IPS-15b (cell line): ENCODE results near the gene CATSPERZ.
A peak's percentile ranks its signal among the peaks of the same experiment; 100 is the strongest.

Experiments
- H3K27me3 ChIP-seq: one replicate; pipeline ENCODE4 v1.6.1; 2013; ENCODE audit warnings: low read length; ENCODE audit not compliant: control insufficient read depth, insufficient read depth
- H3K36me3 ChIP-seq: one replicate; pipeline ENCODE4 v1.6.1; 2013; ENCODE audit warnings: low read length; ENCODE audit not compliant: control insufficient read depth, insufficient read depth
- H3K4me1 ChIP-seq: one replicate; pipeline ENCODE4 v1.6.1; 2013; ENCODE audit warnings: mild to moderate bottlenecking, low read length; ENCODE audit not compliant: control insufficient read depth, insufficient read depth
- H3K4me3 ChIP-seq: one replicate; pipeline ENCODE4 v1.5.1; 2013; ENCODE audit warnings: low read depth, low read length
- H3K9ac ChIP-seq: one replicate; pipeline ENCODE4 v1.6.1; 2013; ENCODE audit warnings: low read depth, mild to moderate bottlenecking, low read length
- H3K9me3 ChIP-seq: one replicate; pipeline ENCODE4 v1.6.1; 2013; ENCODE audit warnings: mild to moderate bottlenecking, low read length; ENCODE audit not compliant: control insufficient read depth, insufficient read depth

The CATSPERZ gene

DNA sequence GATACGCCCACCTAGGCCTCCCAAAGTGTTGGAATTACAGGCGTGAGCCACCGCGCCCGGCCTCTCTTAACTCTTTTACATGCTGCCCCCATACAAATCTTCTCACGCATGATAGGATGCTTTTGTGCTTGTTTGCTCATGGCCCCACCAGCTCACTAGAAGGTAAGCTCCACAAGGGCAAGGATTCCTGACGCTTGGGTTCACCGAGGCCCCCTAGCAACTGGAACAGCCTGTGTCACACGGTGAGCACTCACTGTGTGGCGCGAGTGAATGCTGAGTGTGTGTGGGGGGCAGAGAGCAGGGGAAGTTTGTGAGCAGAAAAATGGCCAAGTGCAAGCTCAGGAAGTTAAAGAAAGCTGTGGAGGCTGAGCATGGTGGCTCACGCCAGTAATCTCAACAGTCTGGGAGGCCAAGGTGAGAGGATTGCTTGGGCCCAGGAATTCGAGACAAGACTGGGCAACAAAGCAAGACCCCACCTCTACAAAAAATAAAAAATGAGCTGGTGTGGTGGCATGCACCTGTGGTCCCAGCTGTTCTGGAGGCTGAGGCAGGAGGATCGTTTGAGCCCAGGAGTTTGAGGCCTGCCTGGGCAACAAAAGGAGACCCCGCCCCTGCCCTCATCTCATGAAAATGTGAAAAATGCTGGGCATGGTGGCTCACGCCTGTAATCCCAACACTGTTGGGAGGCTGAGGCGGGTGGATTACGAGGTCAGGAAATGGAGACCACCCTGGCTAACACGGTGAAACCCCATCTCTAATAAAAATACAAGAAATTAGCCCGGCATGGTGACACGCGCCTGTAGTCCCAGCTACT, 18.0 kb upstream of the CATSPERZ start:
- Histone ChIP-seq H3K27me3 (no peaks in the 10 kb centered on the region), H3K9ac (no peak overlapping the region), H3K4me3 (no peak overlapping the region), H3K4me1 (no peaks in the 10 kb centered on the region), H3K36me3 (no peaks in the 10 kb centered on the region), H3K9me3 (no peaks in the 10 kb centered on the region)

DNA sequence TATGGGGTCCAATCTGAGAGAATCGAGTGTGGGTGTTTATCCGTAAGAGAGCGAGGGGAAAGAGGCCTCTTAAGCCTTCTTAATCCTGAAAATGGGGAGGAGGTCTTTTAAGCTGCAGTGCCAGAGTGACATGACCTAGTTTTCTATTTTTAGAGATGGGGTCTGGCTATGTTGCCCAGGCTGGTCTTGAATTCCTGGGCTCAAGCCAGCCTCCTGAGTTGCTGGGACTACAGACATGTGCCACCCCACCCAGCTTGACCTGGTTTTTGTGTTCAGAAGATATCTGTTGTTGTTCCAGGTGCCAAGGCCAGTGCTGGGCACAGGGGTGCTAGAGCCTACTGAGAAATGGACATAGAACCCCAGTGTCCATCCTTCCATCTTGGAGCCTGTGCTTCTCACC, 17.1 kb upstream of the CATSPERZ start:
- H3K4me3 ChIP-seq = no peak overlapping the region
- no peak overlapping the region for H3K9ac ChIP-seq
- peaks cover 2% of the 10 kb centered on the region for H3K27me3 ChIP-seq
- no peaks in the 10 kb centered on the region for H3K36me3 ChIP-seq
- H3K9me3 ChIP-seq = no peaks in the 10 kb centered on the region
- H3K4me1 ChIP-seq = no peaks in the 10 kb centered on the region

DNA sequence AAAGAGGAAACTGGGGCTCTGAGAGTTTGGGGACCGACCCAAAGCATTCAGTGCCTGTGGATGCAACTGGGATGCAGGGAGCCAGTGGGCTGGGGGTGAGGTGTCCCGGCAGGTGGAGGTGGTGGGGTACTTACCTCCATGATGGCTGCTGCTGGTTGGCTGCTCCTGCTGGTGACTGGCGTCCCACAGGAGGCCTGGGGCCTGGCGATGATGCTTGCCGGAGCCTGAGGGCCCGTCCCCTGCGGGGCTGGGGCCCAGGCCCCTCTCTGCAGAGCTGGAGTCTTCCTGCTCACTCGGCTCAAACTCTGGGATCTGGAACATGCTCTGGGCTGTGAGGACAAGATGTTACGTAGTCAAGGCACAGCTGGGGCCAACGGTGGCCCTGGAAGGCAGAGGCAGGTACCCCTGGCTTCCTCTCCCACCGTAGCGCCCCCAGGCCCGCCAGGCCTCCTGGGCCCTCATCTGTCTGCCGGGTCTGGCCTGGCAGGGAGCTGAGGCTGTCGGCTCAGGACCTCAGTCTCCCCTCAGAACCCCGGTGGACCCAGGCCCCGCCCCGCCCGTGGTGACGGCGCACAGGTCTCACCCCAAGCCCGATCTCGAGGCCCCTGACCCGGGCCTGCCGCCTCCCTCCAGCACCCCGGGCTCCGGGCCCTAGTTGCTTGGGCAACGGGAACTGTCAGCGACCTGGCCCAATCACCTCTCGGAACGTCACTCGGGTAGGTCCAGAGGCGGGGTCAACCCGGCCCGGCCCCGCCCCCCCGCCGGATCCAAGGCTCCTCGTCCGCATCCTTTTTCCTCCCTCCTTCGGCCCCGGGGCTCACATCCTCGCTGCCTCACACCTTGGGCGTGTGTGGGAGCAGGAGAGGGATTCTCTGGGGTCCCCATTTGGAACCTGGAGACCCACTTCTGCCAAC, 15.9 kb upstream of the CATSPERZ start, which contains the start of gene BAD:
TSS of gene BAD (minus strand) at position 618 of the 914 bp plus-strand sequence. CDS start at position 321, 297 bp downstream.
- peaks cover 3% of the 10 kb centered on the region for H3K27me3 ChIP-seq
- no peaks in the 10 kb centered on the region for H3K9me3 ChIP-seq

DNA sequence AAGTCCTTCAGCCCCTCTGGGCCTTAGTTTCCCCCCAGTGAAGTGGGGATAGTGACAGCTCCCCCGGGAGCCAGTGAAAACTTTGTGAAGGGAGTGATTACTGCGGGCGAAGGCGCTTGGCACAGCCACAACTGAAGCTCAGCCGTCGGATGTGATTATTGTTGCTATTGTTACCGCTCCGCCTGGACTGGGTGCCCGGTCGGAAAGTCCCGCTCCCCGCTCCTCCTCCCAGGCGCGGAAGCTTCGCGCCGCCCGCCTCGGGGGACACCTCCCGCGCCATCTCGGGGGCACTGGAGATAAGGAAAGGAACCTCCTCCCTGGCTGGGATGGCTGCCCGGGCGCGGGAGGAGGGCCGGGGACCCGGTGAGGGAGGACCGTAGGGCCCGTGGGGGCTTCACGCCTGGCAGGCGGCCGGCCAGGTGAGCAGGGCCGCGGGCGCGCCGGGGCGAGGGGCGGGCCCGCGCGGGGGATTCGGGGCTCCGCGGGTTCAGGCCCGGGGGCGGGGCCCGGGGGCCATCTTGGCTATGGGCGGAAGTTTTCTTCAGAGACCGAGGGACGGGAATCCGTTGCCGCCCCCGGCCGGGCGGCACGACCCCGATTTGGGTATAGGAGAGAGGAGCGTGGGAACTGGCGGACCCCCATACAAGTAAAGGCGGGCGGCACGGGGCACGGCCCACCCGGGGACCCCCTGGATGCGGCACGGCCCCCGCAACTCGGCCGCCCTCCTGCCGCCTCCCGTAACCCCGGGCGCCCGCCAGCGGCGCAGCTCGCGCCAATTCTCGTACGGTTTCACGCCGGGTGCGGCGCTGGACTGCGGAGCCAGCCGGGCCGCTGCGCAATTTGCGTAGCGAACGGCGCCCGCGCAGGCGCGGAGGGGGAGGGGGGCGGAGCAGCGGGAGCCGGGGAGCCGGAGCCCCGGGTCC, 14.9 kb upstream of the CATSPERZ start, which contains the start of gene GPR137:
TSS of gene GPR137 (plus strand) at position 887 of the 923 bp plus-strand sequence. CDS start 677 bp downstream, outside the sequence.
- H3K36me3 ChIP-seq = no peaks in the 10 kb centered on the region
- H3K4me3 ChIP-seq = peak within 1 kb of the TSS; percentile 87
- no peaks in the 10 kb centered on the region for H3K4me1 ChIP-seq
- no peak within 1 kb of the TSS for H3K9ac ChIP-seq
- H3K27me3 ChIP-seq = peaks cover 13% of the 10 kb centered on the region
- H3K9me3 ChIP-seq = no peaks in the 10 kb centered on the region

More for the DNA sequence above, 15.9 kb upstream of the CATSPERZ start, which contains the start of gene BAD:
- H3K36me3 ChIP-seq = no peaks in the 10 kb centered on the region
- H3K9ac ChIP-seq = peak within 1 kb of the TSS; percentile 60
- peak within 1 kb of the TSS; percentile 87 for H3K4me3 ChIP-seq
- no peaks in the 10 kb centered on the region for H3K4me1 ChIP-seq

DNA sequence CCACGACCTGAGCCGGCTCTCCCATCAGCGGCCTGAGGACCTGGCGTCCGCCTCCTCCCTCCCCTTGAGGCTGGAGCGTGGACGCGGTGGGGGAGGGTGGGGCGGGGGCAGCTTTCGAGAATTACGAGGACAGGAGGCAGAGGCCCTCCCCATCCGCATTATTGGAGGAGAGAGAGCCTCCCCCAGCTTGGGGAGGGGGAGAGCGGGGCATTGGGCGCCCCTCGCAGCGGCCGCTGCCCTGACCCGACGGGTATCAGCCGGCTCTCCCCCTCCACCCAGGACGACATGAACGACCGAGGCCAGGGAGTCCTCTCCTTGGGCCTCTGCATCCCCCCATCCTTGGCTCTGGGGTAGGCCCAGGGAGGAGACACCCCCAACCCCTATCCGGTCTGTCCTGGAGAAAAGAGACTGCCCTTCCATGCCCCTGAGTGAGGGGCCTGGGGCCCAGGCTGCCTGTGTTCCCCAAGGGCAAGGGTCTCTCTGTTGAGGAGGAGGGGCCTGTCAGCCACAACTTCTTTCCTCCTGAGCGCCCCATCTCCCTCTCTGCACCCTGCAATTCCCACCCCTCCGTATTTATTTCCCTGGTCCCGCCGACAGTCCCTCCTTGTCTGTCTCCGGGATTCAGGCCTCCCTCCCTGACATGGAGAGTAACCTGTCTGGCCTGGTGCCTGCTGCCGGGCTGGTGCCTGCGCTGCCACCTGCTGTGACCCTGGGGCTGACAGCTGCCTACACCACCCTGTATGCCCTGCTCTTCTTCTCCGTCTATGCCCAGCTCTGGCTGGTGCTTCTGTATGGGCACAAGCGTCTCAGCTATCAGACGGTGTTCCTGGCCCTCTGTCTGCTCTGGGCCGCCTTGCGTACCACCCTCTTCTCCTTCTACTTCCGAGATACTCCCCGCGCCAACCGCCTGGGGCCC, 14.0 kb upstream of the CATSPERZ start:
- no peak overlapping the region for H3K9ac ChIP-seq
- H3K4me1 ChIP-seq = no peaks in the 10 kb centered on the region
- peaks cover 22% of the 10 kb centered on the region for H3K27me3 ChIP-seq
- H3K36me3 ChIP-seq = no peaks in the 10 kb centered on the region
- H3K4me3 ChIP-seq = peak overlapping the region; percentile 87
- H3K9me3 ChIP-seq = no peaks in the 10 kb centered on the region

DNA sequence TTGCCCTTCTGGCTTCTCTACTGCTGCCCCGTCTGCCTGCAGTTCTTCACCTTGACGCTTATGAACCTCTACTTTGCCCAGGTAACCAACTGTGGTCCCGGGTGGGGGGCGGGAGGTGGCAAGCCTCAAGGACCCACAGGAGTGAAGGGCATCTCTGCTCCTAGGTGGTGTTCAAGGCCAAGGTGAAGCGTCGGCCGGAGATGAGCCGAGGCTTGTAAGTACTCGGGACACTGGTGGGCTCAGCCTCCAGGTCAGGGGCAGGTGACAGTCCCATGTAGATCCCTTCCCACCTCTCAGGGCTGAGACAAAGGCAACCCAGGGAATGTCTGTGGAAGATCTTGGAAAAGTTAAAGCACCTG, 13.4 kb upstream of the CATSPERZ start:
- Histone ChIP-seq H3K9ac (no peak overlapping the region), H3K36me3 (no peaks in the 10 kb centered on the region), H3K27me3 (peaks cover 26% of the 10 kb centered on the region), H3K4me1 (no peaks in the 10 kb centered on the region), H3K9me3 (no peaks in the 10 kb centered on the region), H3K4me3 (no peak overlapping the region)

DNA sequence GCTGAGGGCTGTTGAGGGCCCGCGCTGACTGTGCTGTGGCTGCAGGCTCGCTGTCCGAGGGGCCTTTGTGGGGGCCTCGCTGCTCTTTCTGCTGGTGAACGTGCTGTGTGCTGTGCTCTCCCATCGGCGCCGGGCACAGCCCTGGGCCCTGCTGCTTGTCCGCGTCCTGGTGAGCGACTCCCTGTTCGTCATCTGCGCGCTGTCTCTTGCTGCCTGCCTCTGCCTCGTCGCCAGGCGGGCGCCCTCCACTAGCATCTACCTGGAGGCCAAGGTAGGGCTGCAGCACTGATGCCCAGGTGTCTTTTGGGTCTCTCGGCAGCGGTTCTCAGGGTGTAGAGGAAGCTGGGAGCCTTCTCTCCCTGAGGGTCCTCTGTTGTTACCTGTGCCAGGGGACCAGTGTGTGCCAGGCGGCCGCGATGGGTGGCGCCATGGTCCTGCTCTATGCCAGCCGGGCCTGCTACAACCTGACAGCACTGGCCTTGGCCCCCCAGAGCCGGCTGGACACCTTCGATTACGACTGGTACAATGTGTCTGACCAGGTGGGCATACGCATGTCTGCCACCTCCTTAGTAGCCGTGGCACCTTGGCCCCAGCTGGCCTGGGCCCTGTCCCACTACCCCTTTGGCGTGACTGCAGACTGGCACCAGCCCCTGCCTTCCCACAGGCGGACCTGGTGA, 12.3 kb upstream of the CATSPERZ start:
- Histone ChIP-seq H3K9ac (no peak overlapping the region), H3K4me3 (no peak overlapping the region), H3K27me3 (peaks cover 37% of the 10 kb centered on the region), H3K4me1 (no peaks in the 10 kb centered on the region), H3K36me3 (no peaks in the 10 kb centered on the region), H3K9me3 (no peaks in the 10 kb centered on the region)

DNA sequence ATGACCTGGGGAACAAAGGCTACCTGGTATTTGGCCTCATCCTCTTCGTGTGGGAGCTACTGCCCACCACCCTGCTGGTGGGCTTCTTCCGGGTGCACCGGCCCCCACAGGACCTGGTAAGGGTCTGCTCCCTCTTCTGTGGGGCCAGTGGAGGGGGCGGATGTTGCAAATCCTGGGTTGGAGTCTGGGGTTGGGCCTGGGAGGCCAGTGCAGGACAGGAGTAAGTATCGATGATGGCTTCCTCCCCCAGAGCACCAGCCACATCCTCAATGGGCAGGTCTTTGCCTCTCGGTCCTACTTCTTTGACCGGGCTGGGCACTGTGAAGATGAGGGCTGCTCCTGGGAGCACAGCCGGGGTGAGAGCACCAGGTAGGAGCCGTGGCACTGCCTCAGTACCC, 11.8 kb upstream of the CATSPERZ start:
- no peak overlapping the region for H3K9ac ChIP-seq
- peaks cover 42% of the 10 kb centered on the region for H3K27me3 ChIP-seq
- H3K4me3 ChIP-seq = no peak overlapping the region
- no peaks in the 10 kb centered on the region for H3K9me3 ChIP-seq
- H3K36me3 ChIP-seq = no peaks in the 10 kb centered on the region
- H3K4me1 ChIP-seq = no peaks in the 10 kb centered on the region

DNA sequence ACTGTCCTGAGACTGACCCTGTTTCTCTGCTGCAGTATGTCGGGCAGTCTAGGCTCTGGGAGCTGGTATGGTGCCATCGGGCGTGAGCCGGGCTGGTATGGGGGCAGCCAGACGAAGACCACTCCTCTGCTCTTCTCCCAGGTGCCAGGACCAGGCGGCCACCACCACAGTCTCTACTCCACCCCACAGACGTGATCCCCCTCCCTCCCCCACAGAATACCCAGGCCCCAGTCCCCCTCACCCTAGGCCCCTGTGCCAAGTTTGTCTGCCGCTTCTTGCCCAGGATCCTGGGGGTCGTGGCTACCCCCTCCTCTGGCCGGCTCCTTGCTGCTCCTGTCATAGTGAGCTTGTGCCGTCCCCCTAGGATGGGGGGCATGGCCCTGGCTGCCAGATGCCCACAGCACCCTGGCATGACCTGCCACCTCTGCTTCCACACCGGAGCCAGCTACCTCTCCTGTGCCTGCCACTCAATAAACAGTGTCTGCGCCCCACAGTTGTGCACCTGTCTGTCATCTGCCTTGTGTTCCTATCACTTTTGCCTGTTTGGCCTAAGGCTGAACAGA, 11.1 kb upstream of the CATSPERZ start:
- Histone ChIP-seq H3K9ac (no peak overlapping the region), H3K36me3 (no peaks in the 10 kb centered on the region), H3K4me3 (no peak overlapping the region), H3K9me3 (no peaks in the 10 kb centered on the region), H3K27me3 (peaks cover 49% of the 10 kb centered on the region), H3K4me1 (no peaks in the 10 kb centered on the region)
